K562 (cell line): ENCODE measurements around the gene PRR14L. TPM values are rescaled to one million over a fixed set of nuclear protein-coding genes. Genes with fewer than 3 reads are reported as not detected.

Experiments
- ATAC-seq: fragments of 200-7000 bp; cut with Tn5 transposase; 3 replicates; pipeline ENCODE4 v1.9.1; 2020; ENCODE audit warnings: moderate library complexity
- BruUV-seq: library from RNA; stranded (reverse); fragments of 400-500 nt; replicated peaks from 2 replicates; lab custom pipeline; 2021; lab: Mats Ljungman, UMichigan
- CTCF ChIA-PET: fragments of 300-600 bp; formaldehyde crosslinking; extraction: SDS; loops from one replicate; lab custom pipeline; 2021; ENCODE audit warnings: low intra/inter-chr PET ratio; lab: Yijun Ruan, JAX
- POLR2A ChIA-PET: fragments of 300-600, 350-650 bp; sonication (Branson Sonifier 250); formaldehyde crosslinking; extraction: SDS; loops from one replicate; lab custom pipeline; 2021; ENCODE audit warnings: antibody characterized with exemption, inconsistent platforms; lab: Yijun Ruan, JAX
- DNase-seq, 4 experiments: peaks; one replicate each; pipeline versions ENCODE4 v3.0.0 to v3.0.0-alpha.2; 2011 to 2018; ENCODE audit warnings: low spot score in 3 of 4, mixed read lengths in 3 of 4; ENCODE audit errors: extremely low read depth in 1 of 4
- FAIRE-seq: peaks from 2 replicates; lab custom pipeline; 2011; peaks lifted over from hg19 to GRCh38; lab: Jason Lieb, UNC
- H2AFZ ChIP-seq: 2 replicates; pipeline ENCODE4 v1.6.0; 2011; ENCODE audit warnings: low read depth, low read length, control low read depth, inconsistent platforms
- H3K27ac ChIP-seq: fragments of 200-600 bp; 3 replicates; pipeline ENCODE4 v1.8.0; 2011; ENCODE audit warnings: low read depth, mild to moderate bottlenecking, control low read depth, inconsistent platforms, low read length, moderate library complexity, mixed read lengths; ENCODE audit errors: extremely low read depth
- H3K27me3 ChIP-seq, 2 experiments: fragments of 300-600 bp in 1 of 2; 2 replicates in 1 of 2; 3 replicates in 1 of 2; pipeline versions ENCODE4 v1.6.0 to v1.8.0; 2011; ENCODE audit warnings: inconsistent platforms in 2 of 2, low read length in 2 of 2, mild to moderate bottlenecking in 1 of 2, mixed read lengths in 1 of 2, moderate library complexity in 1 of 2; ENCODE audit not compliant: control insufficient read depth in 2 of 2, insufficient read depth in 2 of 2
- H3K36me3 ChIP-seq: fragments of 300-600 bp; 3 replicates; pipeline ENCODE4 v1.8.0; 2011; ENCODE audit warnings: mild to moderate bottlenecking, low read length, inconsistent platforms; ENCODE audit not compliant: control insufficient read depth, insufficient read depth
- H3K4me1 ChIP-seq, 2 experiments: fragments of 200-600 bp in 1 of 2; replicated peaks in 1 of 2; 2 replicates in 1 of 2; 3 replicates in 1 of 2; pipeline versions ENCODE4 v1.5.1 to v1.8.0; 2011; ENCODE audit warnings: inconsistent platforms in 2 of 2, low read length in 2 of 2, mild to moderate bottlenecking in 1 of 2, mixed read lengths in 1 of 2, moderate library complexity in 1 of 2; ENCODE audit not compliant: control insufficient read depth in 2 of 2, insufficient read depth in 2 of 2
- H3K4me2 ChIP-seq: 2 replicates; pipeline ENCODE4 v1.6.1; 2011; ENCODE audit warnings: low read length, control low read depth, inconsistent platforms, mixed read lengths; ENCODE audit not compliant: insufficient read depth
- H3K4me3 ChIP-seq: fragments of 200-600 bp; sonication (generic), shearing (Covaris generic); 2 replicates; pipeline ENCODE4 v1.5.1; 2016; ENCODE audit warnings: control low read depth, inconsistent platforms
- H3K79me2 ChIP-seq: fragments of 200-600 bp; 3 replicates; pipeline ENCODE4 v1.8.0; 2011; ENCODE audit warnings: low read length, inconsistent platforms; ENCODE audit not compliant: control insufficient read depth, insufficient read depth
- H3K9ac ChIP-seq, 2 experiments: 2 replicates each; pipeline versions ENCODE4 v1.6.0 to v1.6.1; 2011; ENCODE audit warnings: low read depth in 2 of 2, low read length in 2 of 2, control low read depth in 1 of 2, inconsistent platforms in 1 of 2, mild to moderate bottlenecking in 1 of 2, mixed read lengths in 1 of 2; ENCODE audit not compliant: insufficient read depth in 1 of 2
- H3K9me1 ChIP-seq: one replicate; pipeline ENCODE4 v1.6.0; 2011; ENCODE audit warnings: inconsistent platforms, mild to moderate bottlenecking, low read length, moderate library complexity; ENCODE audit not compliant: control insufficient read depth, insufficient read depth
- H3K9me3 ChIP-seq: replicated peaks from 2 replicates; pipeline ENCODE4 v1.5.1; 2011; ENCODE audit warnings: low read depth, low read length, inconsistent platforms; ENCODE audit not compliant: control insufficient read depth, insufficient read depth
- H4K20me1 ChIP-seq: replicated peaks from 2 replicates; pipeline ENCODE4 v1.6.1; 2011; ENCODE audit warnings: low read length, inconsistent platforms, mixed read lengths; ENCODE audit not compliant: control insufficient read depth, insufficient read depth
- CTBP1 ChIP-seq: fragments of 450-650 bp; IDR thresholded peaks from 2 replicates; pipeline ENCODE4 v1.6.1; 2016; ENCODE audit warnings: borderline replicate concordance
- EP300 ChIP-seq: IDR thresholded peaks from 2 replicates; pipeline ENCODE4 v1.6.1; 2012; ENCODE audit warnings: low read length, improper control_type of control experiment
- GABPB1 ChIP-seq: sonication (generic); formaldehyde crosslinking; IDR thresholded peaks from 2 replicates; pipeline ENCODE4 v1.8.0; 2022; ENCODE audit warnings: mild to moderate bottlenecking, missing genetic modification reagents
- KAT8 ChIP-seq: fragments of 450-650 bp; IDR thresholded peaks from 2 replicates; pipeline ENCODE4 v1.6.1; 2016; ENCODE audit warnings: low read depth, mild to moderate bottlenecking
- SMARCA5 ChIP-seq: fragments of 450-650 bp; IDR thresholded peaks from 2 replicates; pipeline ENCODE4 v1.6.1; 2016
- SPI1 ChIP-seq: IDR thresholded peaks from 2 replicates; pipeline ENCODE4 v1.6.1; 2011; ENCODE audit warnings: low read depth, low read length, control low read depth, borderline replicate concordance
- ZFP36 ChIP-seq: fragments of 150-350 bp; IDR thresholded peaks from 2 replicates; pipeline ENCODE4 v1.6.1; 2018; ENCODE audit warnings: low read length, low read depth; ENCODE audit not compliant: partially characterized antibody
- ZNF146 ChIP-seq: IDR thresholded peaks from one replicate; pipeline ENCODE4 v1.6.1; 2018; ENCODE audit warnings: missing compliant biosample characterization; ENCODE audit not compliant: unreplicated experiment
- WGBS: fragments of 100-300 bp; shearing (Covaris generic); methylation state at CpG from one replicate; pipeline ENCODE4 v1.1.6; 2016; ENCODE audit warnings: low coverage, mixed read lengths; ENCODE audit not compliant: insufficient coverage; ENCODE audit errors: missing lambda C conversion rate; 5-methylcytosine and 5-hydroxymethylcytosine counted together
- in situ Hi-C: fragments of 300-500 bp; cut with MboI; formaldehyde crosslinking; loops from 4 replicates; pipeline ENCODE4 v1.15.0; 2018; ENCODE audit warnings: inconsistent platforms, mixed read lengths
- intact Hi-C: fragments of 100-400 bp; cut with micrococcal nuclease; formaldehyde crosslinking; loops from 2 replicates; pipeline ENCODE4 v1.14.2; 2022
- polyA plus RNA-seq, 8 experiments: library from polyadenylated mRNA; depleted of rRNA in 4 of 8; stranded (reverse) in 5 of 8; unstranded in 3 of 8; fragments of >200 nt; fragmentation: Nextera tagmentation in 2 of 8; fragmentation: Illumina TruSeq in 1 of 8; extraction: Ambion mirVana in 2 of 8; extraction: Trizol in 1 of 8; gene quantifications; 2 replicates each; pipeline versions ENCODE4 v1.2.1 to v1.2.3, GENCODE V29; 2011 to 2014; ENCODE audit warnings: inconsistent platforms in 1 of 8, missing spikeins in 1 of 8
- total RNA-seq, 7 experiments: library from RNA; depleted of rRNA in 6 of 7; stranded (reverse); fragments of >200 nt in 6 of 7; fragmentation: Illumina TruSeq in 2 of 7; extraction: Trizol in 2 of 7; gene quantifications; 2 replicates each; pipeline versions ENCODE4 v1.2.1 to v1.2.3, GENCODE V29; 2011 to 2021; ENCODE audit warnings: low replicate concordance in 1 of 7

The PRR14L gene
- total and polyA plus RNA-seq, 9 of the 15 experiments (the other 6 are each of a cell fraction or from before 2014, with no cell fraction given), result 2.8 to 36.3 (median 12.3) TPM

DNA sequence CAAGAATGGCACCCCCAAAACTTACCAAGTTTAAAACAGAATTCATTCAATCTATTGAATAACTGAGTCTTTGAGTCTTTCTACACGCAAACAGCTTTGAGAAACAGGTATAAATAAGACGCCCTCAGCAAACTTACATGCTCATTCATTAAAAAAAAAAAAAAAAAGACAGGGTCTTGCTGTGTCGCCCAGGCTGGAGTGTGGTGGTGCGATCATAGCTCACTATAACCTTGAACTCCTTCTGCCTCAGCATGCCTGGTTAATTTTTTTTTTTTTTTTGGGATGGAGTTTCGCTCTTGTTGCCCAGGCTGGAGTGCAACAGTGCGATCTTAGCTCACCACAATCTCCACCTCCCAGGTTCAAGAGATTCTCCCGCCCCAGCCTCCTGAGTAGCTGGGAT lies 6.1 kb downstream of the PRR14L start:
- POLR2A ChIA-PET, result interaction anchor here (0.9 to 1.2 kb wide), 2 partner anchors 9 kb away, joined by 3 read pairs; partner anchors contain the start of gene DEPDC5
- peaks cover 53% of the 10 kb centered on the region for H3K36me3 ChIP-seq
- no TSS peak for BruUV-seq

DNA sequence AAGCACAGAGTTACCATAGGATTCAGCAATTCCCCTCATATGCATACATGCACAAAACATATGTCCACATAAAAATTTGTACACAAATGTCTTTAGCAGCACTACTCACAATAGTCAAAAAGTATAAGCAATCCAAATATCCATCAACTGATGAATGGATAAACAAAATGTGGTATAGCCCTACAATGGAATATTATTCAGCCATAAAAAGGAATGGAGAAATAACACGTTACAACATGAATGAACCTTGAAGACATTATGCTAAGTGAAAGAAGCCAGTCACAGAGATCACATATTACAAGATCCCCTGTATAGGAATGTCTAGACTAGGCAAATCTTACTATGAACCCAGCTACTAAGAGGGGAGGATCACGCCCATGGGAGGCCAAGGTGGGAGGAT lies 7.2 kb downstream of the PRR14L start:
- WGBS, result 100% methylated on average over 2 of the region's 2 CpGs
- H3K79me2 ChIP-seq, result peaks cover 66% of the 10 kb centered on the region
- H3K9me3 ChIP-seq, result no peaks in the 10 kb centered on the region
- H3K9ac ChIP-seq, result no peak overlapping the region
- H3K4me2 ChIP-seq, result no peak overlapping the region
- intact Hi-C loops (no loop called here), in situ Hi-C loops (no loop called here)
- H3K4me3 ChIP-seq, result no peak overlapping the region
- ATAC-seq, result no peak
- no peaks in the 10 kb centered on the region for H4K20me1 ChIP-seq
- TF ChIP-seq SMARCA5 (no peak), ZNF146 (CRISPR knock-in tag) (peak; percentile 17)
- no peak for DNase-seq
- no peak overlapping the region for H3K27ac ChIP-seq
- BruUV-seq, result no TSS peak
- no peaks in the 10 kb centered on the region for H3K27me3 ChIP-seq
- peaks cover 0 to 3% of the 10 kb centered on the region in 2 experiments; a peak in 2 of 5 replicates for H3K4me1 ChIP-seq
- POLR2A ChIA-PET, result no interaction called here
- FAIRE-seq, result no peak
- CTCF ChIA-PET, result no interaction called here
- H2AFZ ChIP-seq, result no peak overlapping the region
- peaks cover 57% of the 10 kb centered on the region for H3K36me3 ChIP-seq
- no peaks in the 10 kb centered on the region for H3K9me1 ChIP-seq

More for the DNA sequence above, 6.1 kb downstream of the PRR14L start:
- intact Hi-C loops, result no loop called here
- CTCF ChIA-PET, result no interaction called here
- H3K27ac ChIP-seq, result no peak overlapping the region
- peaks cover 3 to 11% of the 10 kb centered on the region in 2 experiments; a peak in 4 of 5 replicates for H3K4me1 ChIP-seq
- in situ Hi-C loops, result no loop called here
- H3K9me1 ChIP-seq, result no peaks in the 10 kb centered on the region
- no peak overlapping the region for H3K9ac ChIP-seq
- H3K79me2 ChIP-seq, result peaks cover 70% of the 10 kb centered on the region
- H4K20me1 ChIP-seq, result no peaks in the 10 kb centered on the region
- TF ChIP-seq EP300, result no peak
- no peak for TF ChIP-seq GABPB1
- TF ChIP-seq SPI1, result no peak
- TF ChIP-seq KAT8, result no peak
- no peak for TF ChIP-seq CTBP1
- TF ChIP-seq ZFP36, result no peak
- 86% methylated on average over 4 of the region's 7 CpGs for WGBS
- no peak overlapping the region for H3K4me3 ChIP-seq
- DNase-seq, result no peak
- no peak for ATAC-seq
- no peak overlapping the region for H3K4me2 ChIP-seq
- FAIRE-seq, result no peak
- H3K27me3 ChIP-seq, result no peaks in the 10 kb centered on the region
- no peak overlapping the region for H2AFZ ChIP-seq
- H3K9me3 ChIP-seq, result no peaks in the 10 kb centered on the region
